ENCODE results near the gene CIP2A. TPM values are rescaled to one million over a fixed set of nuclear protein-coding genes. Genes with fewer than 3 reads are reported as not detected.

Gene CIP2A
- total and polyA plus RNA-seq, 7 donors: 0.60 to 5.4 (median 2.8) TPM

- no peaks in the 10 kb centered on the region for H3K9me3 ChIP-seq
- H3K27me3 ChIP-seq: no peaks in the 10 kb centered on the region
- intact Hi-C loops (cut with DNase I): no loop called here
- DNase-seq: no peak
- peaks cover 0 to 12% (median 2%) of the 10 kb centered on the region in 4 donors for H3K4me1 ChIP-seq
- peak overlapping the region in 1 of 4 donors; percentile 45 for H3K27ac ChIP-seq
- H3K36me3 ChIP-seq: no peaks in the 10 kb centered on the region
- TF ChIP-seq EP300 (IDR thresholded peaks at IDR 0.05) (no peak), POLR2AphosphoS5 (IDR thresholded peaks at IDR 0.05) (no peak), CTCF (IDR thresholded peaks at IDR 0.05) (no peak), POLR2A (IDR thresholded peaks at IDR 0.05) (no peak)
- 62 to 77% methylated on average over 2 of the region's 2 CpGs for WGBS, 2 donors
- H3K4me3 ChIP-seq: no peak overlapping the region
Observed at GRCh38 chr3:108525256-108525655, 64.0 kb downstream of the CIP2A start.

- TF ChIP-seq CTCF (IDR thresholded peaks at IDR 0.05): no peak
- TF ChIP-seq POLR2AphosphoS5 (IDR thresholded peaks at IDR 0.05): no peak
- Histone ChIP-seq H3K36me3 (no peaks in the 10 kb centered on the region), H3K9me3 (no peaks in the 10 kb centered on the region), H3K27ac (peak overlapping the region in 2 of 4 donors; percentile 10 to 45), H3K27me3 (no peaks in the 10 kb centered on the region), H3K4me3 (no peak overlapping the region), H3K4me1 (peaks cover 0 to 12% (median 2%) of the 10 kb centered on the region in 4 donors)
- no peak for DNase-seq
- 45 to 46% methylated on average over 2 of the region's 2 CpGs for WGBS, 2 donors
- intact Hi-C loops (cut with DNase I): no loop called here
Observed at GRCh38 chr3:108524537-108524936, 64.7 kb downstream of the CIP2A start.

- Histone ChIP-seq H3K36me3 (no peaks in the 10 kb centered on the region), H3K27ac (no peak overlapping the region), H3K9me3 (no peaks in the 10 kb centered on the region), H3K4me1 (peaks cover 0 to under 1% (median 0%) of the 10 kb centered on the region in 4 donors), H3K4me3 (no peak overlapping the region), H3K27me3 (no peaks in the 10 kb centered on the region)
- DNase-seq: no peak
- intact Hi-C loops (cut with DNase I): no loop called here
- 27 to 65% methylated on average over 1 of the region's 1 CpG for WGBS, 2 donors
- TF ChIP-seq POLR2AphosphoS5 (IDR thresholded peaks at IDR 0.05) (no peak), EP300 (IDR thresholded peaks at IDR 0.05) (no peak), POLR2A (IDR thresholded peaks at IDR 0.05) (no peak), CTCF (IDR thresholded peaks at IDR 0.05) (no peak)
Observed at GRCh38 chr3:108518895-108519294, 70.3 kb downstream of the CIP2A start.

GRCh38 chr3:108516881-108517280 is 72.4 kb downstream of the CIP2A start:
- no peaks in the 10 kb centered on the region for H3K27me3 ChIP-seq
- H3K36me3 ChIP-seq: no peaks in the 10 kb centered on the region
- H3K4me3 ChIP-seq: no peak overlapping the region
- no peak for DNase-seq
- no peaks in the 10 kb centered on the region for H3K9me3 ChIP-seq
- no peak for TF ChIP-seq EP300 (IDR thresholded peaks at IDR 0.05)
- TF ChIP-seq CTCF (IDR thresholded peaks at IDR 0.05): no peak
- TF ChIP-seq POLR2AphosphoS5 (IDR thresholded peaks at IDR 0.05): no peak
- no peak for TF ChIP-seq POLR2A (IDR thresholded peaks at IDR 0.05)
- 95% methylated on average over 2 of the region's 2 CpGs for WGBS, 2 donors
- no peaks in the 10 kb centered on the region for H3K4me1 ChIP-seq
- intact Hi-C loops (cut with DNase I): no loop called here
- no peak overlapping the region for H3K27ac ChIP-seq

GRCh38 chr3:108513961-108514360 is 75.3 kb downstream of the CIP2A start:
- DNase-seq: no peak
- intact Hi-C loops (cut with DNase I): no loop called here
- Histone ChIP-seq H3K27ac (no peak overlapping the region), H3K36me3 (no peaks in the 10 kb centered on the region), H3K4me1 (no peaks in the 10 kb centered on the region), H3K4me3 (no peak overlapping the region), H3K9me3 (no peaks in the 10 kb centered on the region), H3K27me3 (no peaks in the 10 kb centered on the region)
- WGBS, 2 donors: 61 to 81% methylated on average over 3 of the region's 3 CpGs
- no peak for TF ChIP-seq POLR2A (IDR thresholded peaks at IDR 0.05)
- no peak for TF ChIP-seq POLR2AphosphoS5 (IDR thresholded peaks at IDR 0.05)
- no peak for TF ChIP-seq EP300 (IDR thresholded peaks at IDR 0.05)
- TF ChIP-seq CTCF (IDR thresholded peaks at IDR 0.05): no peak

Measured in sigmoid colon (tissue), 7 donors.